Vagina (tissue), 2 donors: Measurements from ENCODE around the gene MAP6D1.

ENCODE experiments used
- CTCF ChIP-seq, 3 experiments: fragments of 450-650 bp in 2 of 3; fragments of 200-600 bp in 1 of 3; sonication (generic) in 1 of 3; IDR thresholded peaks; one replicate each; pipeline ENCODE4 v1.5.1; 2017 to 2019; ENCODE audit warnings: antibody characterized with exemption in 3 of 3, mild to moderate bottlenecking in 2 of 3, moderate library complexity in 2 of 3
- POLR2A ChIP-seq, 2 donors: fragments of 450-650 bp; IDR thresholded peaks; one replicate each; pipeline ENCODE4 v1.6.1; 2017; ENCODE audit warnings: antibody characterized with exemption in 2 of 2, mild to moderate bottlenecking in 2 of 2, moderate library complexity in 2 of 2

DNA sequence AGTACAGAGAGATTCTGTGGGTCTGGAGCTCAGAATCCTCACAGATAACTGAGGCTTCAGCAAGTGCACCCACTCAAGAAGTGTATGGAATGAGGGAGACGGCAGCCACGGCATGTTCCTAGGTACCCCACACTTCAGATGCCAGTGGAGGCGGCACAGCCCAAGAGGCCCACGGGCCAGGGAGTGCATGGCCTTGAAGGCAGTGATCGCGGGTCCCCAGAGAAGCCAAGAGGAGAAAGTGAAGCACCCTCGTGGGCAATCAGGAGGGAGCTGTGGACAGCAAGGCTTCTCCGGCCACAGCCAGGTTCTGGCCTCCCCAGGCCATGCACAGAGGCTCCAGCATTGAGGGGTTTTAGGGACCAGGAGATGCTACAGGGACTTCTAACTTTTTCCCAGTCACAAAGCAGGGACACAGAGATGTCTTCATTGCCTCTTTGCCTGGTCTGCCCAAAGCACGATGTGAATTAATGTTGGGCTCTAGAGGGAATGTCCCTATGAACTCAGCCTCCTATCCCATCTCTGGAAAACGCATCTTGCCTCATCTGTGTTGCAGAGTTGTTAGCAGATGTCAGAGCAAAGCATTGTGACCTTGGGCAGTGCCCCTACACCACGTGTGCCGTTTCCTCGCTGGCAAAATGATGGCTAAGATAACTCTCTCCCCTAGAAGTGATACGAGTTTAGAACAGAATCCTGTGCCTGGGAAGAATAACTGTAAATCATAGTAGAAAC is 2.6 kb upstream of the MAP6D1 start:
- TF ChIP-seq POLR2A (IDR thresholded peaks at IDR 0.05), result no peak
- TF ChIP-seq CTCF (IDR thresholded peaks at IDR 0.05), result no peak
